GM18873 (cell line): Measurements from ENCODE around the gene NUP58.

Experiments
- ATAC-seq: cut with Tn5 transposase; IDR thresholded peaks from one replicate; pipeline ENCODE4 v1.9.1; 2021; ENCODE audit warnings: mild to moderate bottlenecking, moderate library complexity, moderate number of reproducible peaks; ENCODE audit not compliant: unreplicated experiment, low FRiP score

NUP58 gene

GRCh38 chr13:25375727-25376358 lies 74.4 kb downstream of the NUP58 start:
- ATAC-seq = no peak

- no peak for ATAC-seq
Observed at GRCh38 chr13:25377244-25377962, 76.0 kb downstream of the NUP58 start.

- no peak for ATAC-seq
Observed at GRCh38 chr13:25378528-25378927, 77.1 kb downstream of the NUP58 start.

DNA sequence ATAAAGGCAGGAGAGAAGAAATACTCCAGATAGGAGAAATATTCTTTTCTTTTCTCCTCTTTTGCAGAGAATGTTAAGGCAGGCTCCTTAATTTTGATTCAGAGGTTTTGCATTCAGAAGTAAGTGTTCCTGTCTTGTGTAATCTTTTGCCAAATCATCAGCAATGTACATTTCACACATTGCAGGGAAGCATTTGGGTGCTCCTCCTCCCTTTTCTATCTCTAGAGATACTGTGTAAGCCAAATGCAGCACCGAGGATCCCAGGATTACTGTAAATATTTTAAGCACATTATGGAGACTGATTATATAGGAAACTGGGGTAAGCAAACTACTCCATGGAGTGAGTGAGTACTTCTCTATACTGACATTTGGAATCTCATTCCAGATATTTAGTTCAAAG lies 77.6 kb downstream of the NUP58 start:
- ATAC-seq = no peak

GRCh38 chr13:25380082-25380481 lies 78.7 kb downstream of the NUP58 start:
- ATAC-seq = no peak

GRCh38 chr13:25380741-25381324 lies 79.4 kb downstream of the NUP58 start:
- ATAC-seq = no peak

- ATAC-seq = no peak
Observed at GRCh38 chr13:25384758-25385410, 83.5 kb downstream of the NUP58 start.

GRCh38 chr13:25391932-25392331 lies 90.5 kb downstream of the NUP58 start:
- ATAC-seq = no peak
